T-helper 1 cell treated with Interleukin-12 subunit alpha and Interleukin-12 subunit beta and Interleukin-4 antibody, amounts not matched to agents 30 ng/mL and 1 ng/mL, for 36 hours (primary cell): ENCODE results near the gene PHKB. TPM values are rescaled to one million over a fixed set of nuclear protein-coding genes. Genes with fewer than 3 reads are reported as not detected.

Source experiments
- intact Hi-C: fragments of 100-400 bp; cut with micrococcal nuclease; formaldehyde crosslinking; loops from one replicate; pipeline ENCODE4 v1.15.1; 2024
- total RNA-seq: library from RNA; stranded (reverse); gene quantifications from 2 replicates; pipeline ENCODE4 v1.2.3, GENCODE V29; 2022

PHKB gene
- total RNA-seq, 1 donor from 2014 or later, result 48.2 TPM

DNA sequence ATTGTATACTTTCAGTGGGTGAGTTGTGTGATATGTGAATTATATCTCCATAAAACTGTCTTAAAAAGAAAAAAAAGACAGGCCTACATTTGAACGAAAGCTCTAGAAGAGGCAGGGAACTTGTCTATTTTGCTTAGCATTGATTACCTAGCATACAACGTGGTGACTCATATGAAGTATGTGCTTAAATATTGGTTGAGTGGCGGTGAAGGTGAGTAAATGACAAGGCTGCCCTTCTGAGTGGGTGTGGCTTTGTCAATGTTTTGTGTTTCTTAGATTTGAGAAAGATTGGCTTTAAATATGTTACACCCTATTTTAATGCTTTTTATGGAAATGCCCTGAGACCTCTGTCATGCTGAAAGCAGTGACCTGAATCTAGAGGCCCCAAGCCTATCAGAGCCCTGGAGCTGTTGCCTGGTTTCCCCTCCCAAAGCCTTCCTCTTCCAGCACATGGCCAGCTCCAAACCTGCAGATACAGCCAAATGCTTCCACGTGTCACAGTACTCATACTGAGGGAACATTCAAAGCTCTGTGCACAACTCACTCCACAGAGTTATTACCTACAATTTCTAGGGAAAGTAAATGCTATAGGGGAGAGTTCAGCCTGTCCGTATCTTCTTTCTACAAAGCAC lies 260.0 kb downstream of the PHKB start:
- intact Hi-C loops, result no loop called here

DNA sequence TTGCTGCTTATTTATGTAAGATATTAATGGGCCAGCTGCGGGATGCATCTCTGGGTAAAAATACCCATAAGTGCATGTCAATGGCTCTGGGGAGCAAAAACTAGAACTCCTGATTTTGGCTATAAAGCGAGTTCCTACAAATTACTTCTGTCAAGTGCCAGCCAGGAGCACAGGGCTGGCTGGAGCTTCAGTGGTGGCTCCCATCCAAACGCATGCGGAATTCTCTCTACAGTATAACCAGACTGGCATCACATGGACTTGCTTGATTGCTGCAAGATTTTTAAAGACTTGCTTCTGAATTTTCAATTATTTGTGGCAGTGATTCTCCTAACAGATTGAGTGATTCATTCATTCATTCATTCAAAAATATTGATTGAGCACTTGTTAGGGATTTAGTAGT lies 260.9 kb downstream of the PHKB start:
- intact Hi-C loops, result no loop called here

DNA sequence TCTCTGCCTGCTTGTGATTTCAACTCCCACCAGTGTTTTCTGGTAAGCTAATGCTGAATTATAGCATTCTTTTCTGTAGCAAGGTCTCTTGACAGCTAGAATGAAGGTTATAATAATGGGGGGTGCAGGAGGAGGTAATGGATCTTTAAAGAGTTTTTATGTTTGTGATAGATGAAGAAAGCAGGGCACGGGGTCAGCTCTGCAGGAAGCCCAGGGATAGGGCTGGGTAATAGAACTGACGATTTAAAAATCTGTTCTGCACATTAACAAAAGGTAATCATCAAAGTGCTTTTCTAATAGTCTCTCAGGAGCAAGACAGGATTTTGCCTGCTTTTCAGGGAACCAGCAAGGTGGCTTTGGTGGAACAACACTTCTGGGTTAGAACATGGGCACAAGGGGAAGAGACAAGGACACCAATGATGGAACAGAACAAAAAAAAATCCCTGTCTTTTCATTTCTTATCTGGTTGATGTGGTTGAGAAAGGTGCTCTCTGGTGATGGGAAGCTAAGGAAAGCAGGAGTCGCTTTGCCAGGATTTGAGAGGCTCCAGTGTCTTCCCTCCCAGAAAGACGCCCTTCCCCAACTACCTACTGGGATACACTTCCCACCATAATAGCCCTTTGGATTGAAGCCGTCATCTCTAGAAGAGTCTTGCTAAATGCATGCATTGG lies 263.1 kb downstream of the PHKB start:
- intact Hi-C loops, result no loop called here

DNA sequence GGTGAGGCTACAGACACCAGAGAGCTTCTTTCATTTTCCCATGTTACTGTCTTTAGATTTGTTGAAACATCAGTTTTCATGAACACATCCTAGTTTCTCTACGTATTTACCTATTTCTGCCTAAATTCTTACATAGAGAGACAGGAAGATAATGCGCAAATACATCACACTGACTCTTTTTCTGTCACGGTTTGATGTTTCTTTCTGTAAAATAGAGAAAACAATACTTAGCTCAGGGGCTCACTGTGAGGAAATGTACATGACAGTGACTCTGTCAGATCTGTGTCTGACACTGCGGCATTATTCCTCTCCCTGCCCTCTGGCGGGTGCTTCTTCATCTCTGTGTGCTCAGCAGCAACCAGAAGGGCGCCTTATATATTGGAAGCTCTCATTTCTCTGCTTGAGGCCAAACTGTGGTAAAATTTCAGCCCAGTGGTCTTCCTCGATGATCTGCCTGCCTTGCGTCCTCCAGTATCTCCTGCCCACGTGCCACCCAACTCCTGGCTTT lies 264.1 kb downstream of the PHKB start:
- intact Hi-C loops, result no loop called here

DNA sequence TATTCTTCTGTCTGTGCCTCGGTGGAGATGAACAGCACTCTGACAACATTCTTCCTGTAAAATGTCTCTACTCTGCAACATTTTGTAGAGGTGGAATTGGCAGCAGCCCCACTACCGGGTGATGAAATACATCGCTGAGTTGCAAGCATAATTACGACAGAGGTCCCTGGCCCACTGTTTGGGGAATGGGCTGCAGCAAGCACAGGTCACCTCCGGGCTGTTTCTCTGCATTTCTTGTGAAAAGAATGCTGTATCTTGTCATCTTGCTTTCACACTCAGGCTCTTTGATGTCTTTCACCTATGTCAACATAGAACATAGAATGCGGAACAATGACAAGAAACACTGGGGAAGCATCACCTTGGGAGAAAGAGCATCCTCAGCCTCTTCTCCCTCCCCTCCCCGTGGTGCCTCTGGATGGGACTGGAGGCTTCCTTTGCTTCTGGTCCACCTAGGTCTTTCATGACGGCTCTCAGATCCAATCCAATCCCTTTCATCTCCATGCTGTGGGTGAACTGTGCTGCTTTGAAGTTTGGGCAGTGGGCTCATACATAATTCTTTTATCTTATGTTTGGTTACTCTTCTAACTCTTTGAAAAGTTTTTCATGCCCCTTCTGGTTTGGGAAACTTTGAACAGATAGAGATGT lies 265.0 kb downstream of the PHKB start:
- intact Hi-C loops, result no loop called here

DNA sequence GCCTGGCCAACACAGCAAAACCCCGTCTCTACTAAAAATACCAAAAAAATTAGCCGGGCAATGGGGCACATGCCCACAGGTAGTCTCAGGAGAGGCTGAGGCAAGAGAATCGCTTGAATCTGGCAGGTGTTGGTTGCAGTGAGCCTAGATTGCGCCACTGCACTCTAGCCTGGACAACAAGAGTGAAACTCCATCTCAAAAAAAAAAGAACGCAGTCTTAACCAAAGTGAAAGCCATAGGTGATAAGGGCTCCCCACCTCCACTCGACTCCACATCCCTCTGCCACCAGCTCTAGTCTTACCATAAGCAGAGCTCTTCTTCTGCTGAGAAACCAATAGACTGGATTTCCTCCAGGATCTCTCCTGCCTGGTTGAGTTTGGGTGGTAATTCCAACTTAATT lies 266.0 kb downstream of the PHKB start:
- intact Hi-C loops, result no loop called here

DNA sequence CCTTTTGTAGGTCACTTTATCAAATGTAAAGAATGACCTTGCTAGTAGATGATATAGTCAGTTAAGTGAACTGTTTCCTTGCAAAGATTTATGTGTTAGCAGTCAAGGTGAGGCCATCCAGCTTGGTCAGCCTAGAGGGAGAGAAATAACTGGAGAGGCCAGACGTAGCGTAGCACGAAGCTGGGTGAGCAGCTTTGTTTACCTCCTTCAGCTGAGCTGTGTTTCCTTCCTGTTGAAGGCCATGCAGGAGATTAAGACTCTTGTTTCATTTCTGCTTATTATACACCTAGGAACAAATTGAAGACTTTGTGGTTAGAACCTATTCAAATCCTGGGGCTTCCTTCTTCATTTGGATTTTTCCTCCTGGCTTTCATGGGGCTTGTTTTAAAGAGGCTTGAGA lies 267.1 kb downstream of the PHKB start:
- intact Hi-C loops, result no loop called here

DNA sequence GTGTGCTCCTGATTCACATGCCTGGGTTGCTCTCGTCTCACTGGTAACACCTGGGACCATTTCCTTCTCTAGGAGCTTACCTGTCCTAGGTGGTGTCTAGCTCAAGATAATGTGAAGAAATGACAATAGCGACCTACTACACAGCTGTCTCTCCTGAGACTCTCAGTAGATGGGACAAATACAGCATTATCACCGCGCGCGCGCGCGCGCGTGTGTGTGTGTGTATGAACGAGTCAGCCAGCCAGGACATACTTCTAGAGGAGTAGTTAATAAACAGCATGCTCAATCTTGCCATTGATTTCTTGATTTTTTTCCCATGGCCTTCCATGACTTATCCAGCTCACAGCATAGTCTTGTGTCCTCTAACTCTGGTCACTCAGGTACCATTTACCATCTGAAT lies 268.6 kb downstream of the PHKB start:
- intact Hi-C loops, result loop anchor here (5.0 kb wide), 2 partner anchors 53 to 157 kb away; no protein-coding TSS in a partner anchor

DNA sequence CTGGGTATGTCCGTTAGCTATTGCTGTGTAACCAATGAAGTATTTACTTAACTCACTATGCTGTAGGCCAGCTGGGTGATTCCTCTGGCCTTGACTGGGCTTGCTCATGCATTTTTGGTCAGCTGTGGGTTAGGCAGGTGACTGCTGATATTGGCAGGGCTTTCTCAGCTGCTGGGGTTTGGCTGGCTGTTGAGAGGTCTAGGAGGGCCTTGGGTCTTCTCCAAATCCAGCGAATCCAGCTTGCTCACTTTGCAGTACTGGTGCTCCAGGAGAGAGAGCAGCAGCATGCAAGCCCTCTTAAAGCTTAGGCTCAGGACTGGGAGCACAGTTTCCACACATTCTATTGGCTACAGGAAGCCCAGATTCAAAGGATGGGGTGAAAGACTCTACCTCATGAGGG lies 270.1 kb downstream of the PHKB start:
- intact Hi-C loops, result loop anchor here (5.0 kb wide), 2 partner anchors 51 to 159 kb away; no protein-coding TSS in a partner anchor

DNA sequence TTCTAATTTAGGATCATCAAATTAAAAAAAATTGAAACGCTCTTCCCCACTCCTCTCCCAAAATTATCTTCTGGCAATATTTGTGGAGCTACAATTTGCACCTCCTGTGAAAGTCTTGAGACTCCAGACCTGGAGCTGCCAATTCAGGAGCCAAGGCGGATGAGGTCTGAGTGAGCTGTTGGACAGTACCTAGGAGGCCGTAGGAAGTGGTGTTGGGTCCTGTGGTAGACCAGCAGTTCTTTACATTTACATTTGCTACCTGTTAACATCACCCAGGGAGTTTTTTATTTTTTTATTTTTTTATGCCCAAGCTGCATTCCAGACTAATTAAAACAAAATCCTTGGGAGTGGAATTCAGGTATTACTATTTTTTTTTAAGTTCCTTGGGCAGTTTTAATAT lies 271.0 kb downstream of the PHKB start:
- intact Hi-C loops, result loop anchor here (2.0 to 5.0 kb wide), 3 partner anchors 50 to 271 kb away; partner anchors contain the start of genes ITFG1 and PHKB

DNA sequence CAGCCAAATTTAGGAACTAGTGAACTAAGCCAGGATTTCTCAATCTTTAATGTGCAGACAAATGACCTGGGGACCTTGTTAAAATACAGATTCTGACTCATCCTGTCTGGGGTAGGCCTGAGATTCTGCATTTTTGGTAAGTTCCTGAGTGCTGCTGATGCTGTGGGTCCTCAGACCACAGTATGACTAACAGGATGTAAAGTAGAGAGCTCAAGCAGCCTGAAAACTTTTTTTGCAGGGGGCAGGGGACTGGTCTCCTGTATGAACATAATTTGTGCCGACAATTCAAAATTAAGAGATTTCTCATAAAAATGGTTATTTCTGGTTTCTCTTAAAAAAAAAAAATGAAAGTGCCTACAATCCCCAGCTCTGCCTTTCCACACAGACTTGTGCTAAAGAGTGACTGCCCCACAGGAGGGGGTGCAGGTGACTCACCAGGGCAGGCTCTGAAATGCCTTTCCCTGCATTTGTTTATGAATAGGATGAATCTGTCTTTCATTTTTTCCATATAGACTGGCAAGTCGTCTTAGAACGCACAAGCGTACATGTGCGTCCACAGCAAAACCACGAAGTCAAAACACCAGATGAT lies 271.5 kb downstream of the PHKB start:
- intact Hi-C loops, result loop anchor here (2.0 to 5.0 kb wide), 3 partner anchors 50 to 272 kb away; partner anchors contain the start of genes ITFG1 and PHKB

DNA sequence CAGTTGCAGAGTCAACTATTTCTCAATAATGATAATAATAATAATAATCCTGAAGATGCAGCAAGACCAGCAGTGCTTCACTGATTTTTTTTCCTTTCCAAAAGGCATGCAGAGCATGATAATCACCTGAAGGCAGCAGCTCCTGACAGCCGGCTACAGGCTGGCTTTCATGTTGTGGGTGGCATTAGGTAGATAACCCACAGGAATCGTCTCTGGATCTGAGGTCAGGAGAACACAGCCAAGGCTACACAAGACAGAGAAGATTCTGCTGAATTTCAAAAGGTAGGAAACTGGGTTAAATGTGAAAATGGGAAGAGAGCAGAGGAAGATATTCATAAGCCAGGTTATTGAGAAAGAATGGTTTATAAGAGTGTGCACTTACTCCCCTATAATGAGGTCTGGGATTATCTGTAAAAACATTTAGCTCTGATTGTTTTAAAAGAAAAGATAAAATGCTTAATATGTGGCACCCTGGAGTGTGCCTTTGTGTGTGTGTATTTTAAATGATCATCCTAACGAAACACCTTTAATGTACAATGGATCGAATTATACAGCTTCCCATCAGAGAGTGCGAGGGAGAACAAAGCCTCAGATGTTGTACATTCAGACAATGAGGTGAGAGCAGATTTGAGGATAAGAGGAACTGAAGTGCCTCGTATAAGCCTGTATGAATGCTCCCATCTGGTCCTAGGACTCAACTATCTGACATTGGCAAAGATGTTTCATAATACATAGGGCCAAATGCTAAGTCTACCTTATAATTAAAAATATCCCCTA lies 273.1 kb downstream of the PHKB start:
- intact Hi-C loops, result loop anchor here (5.0 kb wide), 2 partner anchors 48 to 162 kb away; no protein-coding TSS in a partner anchor

DNA sequence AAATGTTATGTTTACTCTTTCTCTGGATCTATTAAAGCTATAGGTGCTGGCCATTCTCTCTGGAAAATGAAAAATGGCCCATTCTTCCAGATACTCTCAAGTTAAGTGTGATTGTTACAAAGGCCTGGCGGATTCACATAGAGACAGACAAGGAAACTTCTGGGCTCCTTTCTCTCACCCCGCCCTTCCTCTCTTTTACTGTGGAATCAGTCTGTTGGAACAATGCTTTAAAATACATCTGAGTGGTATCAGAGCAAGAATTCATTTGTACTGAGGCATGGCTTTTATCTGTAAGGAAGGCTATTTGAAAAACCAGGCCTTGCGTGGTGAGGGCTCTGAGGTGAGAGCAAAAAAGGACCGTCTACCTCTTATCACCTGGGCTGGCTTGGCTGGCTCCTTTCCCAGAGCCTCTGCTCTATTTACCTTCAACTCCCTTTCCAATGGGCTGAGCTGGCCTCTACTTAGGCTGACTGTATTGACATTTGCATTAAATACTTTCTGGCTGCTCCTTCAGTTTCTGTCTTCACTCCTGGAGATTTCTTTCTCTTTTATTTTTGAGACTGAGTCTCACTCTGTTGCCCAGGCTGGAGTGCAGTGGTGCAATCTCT lies 274.0 kb downstream of the PHKB start:
- intact Hi-C loops, result loop anchor here (5.0 kb wide), 2 partner anchors 47 to 163 kb away; no protein-coding TSS in a partner anchor

DNA sequence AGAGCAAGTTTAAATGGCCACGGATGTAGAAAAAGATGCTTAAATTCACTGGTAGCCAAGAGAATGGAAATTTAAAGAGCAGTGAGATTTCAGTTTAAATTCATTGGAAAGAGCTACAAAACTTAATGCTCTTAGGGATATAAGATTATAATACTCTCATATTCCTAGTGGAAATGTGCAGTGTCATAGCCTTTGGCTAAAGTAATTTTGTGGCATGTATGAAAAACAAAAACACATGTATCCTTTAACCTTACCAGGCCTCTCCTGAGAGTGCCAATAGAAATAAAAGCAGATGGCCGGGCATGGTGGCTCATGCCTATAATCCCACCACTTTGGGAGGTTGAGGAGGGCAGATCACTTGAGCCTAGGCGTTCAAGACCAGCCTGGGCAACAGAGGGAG lies 289.2 kb downstream of the PHKB start:
- intact Hi-C loops, result loop anchor here (10.0 kb wide), 1 partner anchor 1964 kb away; no protein-coding TSS in a partner anchor

Other genes with a start within 250 kb of the PHKB start
- 27.4 and 30.1 TPM in 2 replicates for gene ITFG1, start 268 bp upstream of the PHKB start, total RNA-seq